ENCODE data around the gene MDM2. TPM values are rescaled to one million over a fixed set of nuclear protein-coding genes. Genes with fewer than 3 reads are reported as not detected.

MDM2 gene
- total and polyA plus RNA-seq, 2 of the 13 experiments (the other 11 are each of a cell fraction or from before 2014, with no cell fraction given) = 29.3 to 314 TPM

DNA sequence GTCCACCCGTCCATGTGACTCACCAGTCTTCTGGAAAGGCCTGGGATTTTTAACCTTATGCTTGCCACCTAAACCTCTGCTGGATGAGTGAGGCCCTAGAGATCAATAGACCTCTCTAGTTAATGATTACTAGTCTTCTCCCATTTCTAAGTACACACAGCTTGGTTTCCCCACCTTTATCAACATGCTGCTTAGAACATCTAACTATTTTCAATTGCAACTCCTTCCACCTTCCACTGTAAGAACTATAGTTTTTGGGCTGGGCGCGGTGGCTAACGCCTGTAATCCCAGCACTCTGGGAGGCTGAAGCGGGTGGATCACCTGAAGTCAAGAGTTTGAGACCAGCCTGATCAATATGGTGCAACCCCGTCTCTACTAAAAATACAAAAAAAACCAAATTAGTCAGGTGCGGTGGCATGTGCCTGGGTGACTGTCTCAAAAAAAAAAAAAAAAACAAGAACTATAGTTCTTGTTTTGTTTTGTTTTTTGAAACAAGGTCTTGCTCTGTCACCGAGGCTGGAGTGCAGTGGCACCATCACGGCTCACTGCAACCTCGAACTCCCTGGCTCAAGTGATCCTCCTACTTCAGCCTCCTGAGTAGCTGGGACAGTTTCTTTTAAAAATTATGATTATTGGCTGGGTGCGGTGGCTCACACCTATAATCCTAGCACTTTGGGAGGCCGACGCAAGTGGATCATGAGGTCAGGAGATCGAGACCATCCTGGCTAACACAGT lies 18.7 kb upstream of the MDM2 start (continued):
- TF ChIP-seq DR1 (CRISPR knock-in tag; IDR thresholded peaks at IDR 0.05) (0 out of 2 replicates have a peak, but pooled peaks have one; percentile 51), ZNF407 (CRISPR knock-in tag; IDR thresholded peaks at IDR 0.05; ENCODE audit: not compliant biosample characterization) (no peak), AGO1 (IDR thresholded peaks at IDR 0.05; ENCODE audit: low read depth, low read length, poor library complexity, severe bottlenecking) (no peak), ZNF512 (CRISPR knock-in tag; IDR thresholded peaks at IDR 0.05) (no peak), STAG1 (CRISPR knock-in tag; IDR thresholded peaks at IDR 0.05) (no peak), ZNF761 (CRISPR knock-in tag; conservative IDR thresholded peaks at IDR 0.05) (0 out of 2 replicates have a peak, but pooled peaks have one; percentile 33), ZBTB25 (CRISPR knock-in tag; IDR thresholded peaks at IDR 0.05) (no peak), CTCF (CRISPR knock-in tag; IDR thresholded peaks at IDR 0.05) (no peak), TP53 (CRISPR knock-in tag; conservative IDR thresholded peaks at IDR 0.05) (peak; percentile 83), ATRX (CRISPR knock-in tag; IDR thresholded peaks at IDR 0.05; ENCODE audit: borderline replicate concordance) (no peak), ZNF563 (CRISPR knock-in tag; IDR thresholded peaks at IDR 0.05) (no peak), ZNF496 (CRISPR knock-in tag; IDR thresholded peaks at IDR 0.05; ENCODE audit: insufficient replicate concordance) (no peak)
- TF ChIP-seq, protein P1, sequence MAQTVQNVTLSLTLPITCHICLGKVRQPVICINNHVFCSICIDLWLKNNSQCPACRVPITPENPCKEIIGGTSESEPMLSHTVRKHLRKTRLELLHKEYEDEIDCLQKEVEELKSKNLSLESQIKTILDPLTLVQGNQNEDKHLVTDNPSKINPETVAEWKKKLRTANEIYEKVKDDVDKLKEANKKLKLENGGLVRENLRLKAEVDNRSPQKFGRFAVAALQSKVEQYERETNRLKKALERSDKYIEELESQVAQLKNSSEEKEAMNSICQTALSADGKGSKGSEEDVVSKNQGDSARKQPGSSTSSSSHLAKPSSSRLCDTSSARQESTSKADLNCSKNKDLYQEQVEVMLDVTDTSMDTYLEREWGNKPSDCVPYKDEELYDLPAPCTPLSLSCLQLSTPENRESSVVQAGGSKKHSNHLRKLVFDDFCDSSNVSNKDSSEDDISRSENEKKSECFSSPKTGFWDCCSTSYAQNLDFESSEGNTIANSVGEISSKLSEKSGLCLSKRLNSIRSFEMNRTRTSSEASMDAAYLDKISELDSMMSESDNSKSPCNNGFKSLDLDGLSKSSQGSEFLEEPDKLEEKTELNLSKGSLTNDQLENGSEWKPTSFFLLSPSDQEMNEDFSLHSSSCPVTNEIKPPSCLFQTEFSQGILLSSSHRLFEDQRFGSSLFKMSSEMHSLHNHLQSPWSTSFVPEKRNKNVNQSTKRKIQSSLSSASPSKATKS (CRISPR knock-in tag; IDR thresholded peaks at IDR 0.05) = no peak

Measured in HepG2 (cell line).